A673 (cell line): ENCODE data around the gene PNPLA1.

Source experiments
- EZH2 ChIP-seq: fragments of 200-600 bp; sonication (generic); IDR thresholded peaks from 2 replicates; pipeline ENCODE4 v1.6.1; 2017; ENCODE audit warnings: borderline replicate concordance, low read depth, mild to moderate bottlenecking, mixed read lengths, antibody characterized with exemption, low read length; ENCODE audit not compliant: poor library complexity, severe bottlenecking
- TF ChIP-seq, protein P1 (sequence below): fragments of 300-800, 200-600 bp; sonication (generic); conservative IDR thresholded peaks from 2 replicates; pipeline ENCODE4 v1.5.1; 2017; ENCODE audit warnings: low read depth, mild to moderate bottlenecking, antibody characterized with exemption, low read length, moderate library complexity, mixed read lengths

DNA sequence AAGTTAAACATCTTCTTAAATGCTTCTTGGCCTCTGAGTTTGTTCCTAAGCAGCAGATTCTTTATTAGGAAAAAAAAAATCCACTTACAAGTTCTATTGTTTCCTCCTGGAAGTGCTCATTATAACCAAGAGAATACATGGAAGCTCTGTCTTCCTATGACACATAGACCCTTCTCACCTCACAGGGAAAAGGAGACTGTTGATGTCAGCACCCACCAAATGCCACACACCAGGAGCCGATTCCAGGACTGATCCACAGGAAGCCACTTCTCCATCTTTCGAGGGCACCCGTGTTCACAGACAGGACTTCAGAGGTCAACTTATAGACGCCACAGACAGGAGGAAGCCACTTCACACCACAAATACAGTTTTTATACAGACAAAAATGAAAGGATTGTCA lies 80.2 kb downstream of the PNPLA1 start:
- TF ChIP-seq EZH2 = no peak
- TF ChIP-seq, protein P1, sequence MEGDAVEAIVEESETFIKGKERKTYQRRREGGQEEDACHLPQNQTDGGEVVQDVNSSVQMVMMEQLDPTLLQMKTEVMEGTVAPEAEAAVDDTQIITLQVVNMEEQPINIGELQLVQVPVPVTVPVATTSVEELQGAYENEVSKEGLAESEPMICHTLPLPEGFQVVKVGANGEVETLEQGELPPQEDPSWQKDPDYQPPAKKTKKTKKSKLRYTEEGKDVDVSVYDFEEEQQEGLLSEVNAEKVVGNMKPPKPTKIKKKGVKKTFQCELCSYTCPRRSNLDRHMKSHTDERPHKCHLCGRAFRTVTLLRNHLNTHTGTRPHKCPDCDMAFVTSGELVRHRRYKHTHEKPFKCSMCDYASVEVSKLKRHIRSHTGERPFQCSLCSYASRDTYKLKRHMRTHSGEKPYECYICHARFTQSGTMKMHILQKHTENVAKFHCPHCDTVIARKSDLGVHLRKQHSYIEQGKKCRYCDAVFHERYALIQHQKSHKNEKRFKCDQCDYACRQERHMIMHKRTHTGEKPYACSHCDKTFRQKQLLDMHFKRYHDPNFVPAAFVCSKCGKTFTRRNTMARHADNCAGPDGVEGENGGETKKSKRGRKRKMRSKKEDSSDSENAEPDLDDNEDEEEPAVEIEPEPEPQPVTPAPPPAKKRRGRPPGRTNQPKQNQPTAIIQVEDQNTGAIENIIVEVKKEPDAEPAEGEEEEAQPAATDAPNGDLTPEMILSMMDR = no peak
